ENCODE data around the gene BRD3OS.

- no peak for TF ChIP-seq CTCF (IDR thresholded peaks at IDR 0.05)
- TF ChIP-seq POLR2A (IDR thresholded peaks at IDR 0.05): no peak
These were observed 18.1 kb upstream of the BRD3OS start for GRCh38 chr9:134007150-134007549.

Measured in adrenal gland (tissue), 5 donors.